Measurements from ENCODE around the gene SIX3.

- TF ChIP-seq CTCF (conservative IDR thresholded peaks at IDR 0.05; ENCODE audit: low read depth, low read length), result peak; percentile 86
- no peak for TF ChIP-seq EZH2phosphoT487 (IDR thresholded peaks at IDR 0.05; ENCODE audit: borderline replicate concordance, low read length)
These were observed 14.3 kb downstream of the SIX3 start for GRCh38 chr2:44955593-44956392.
